HG02970 (cell line): Measurements from ENCODE around the gene TSPAN5.

Source experiments
- ATAC-seq: cut with Tn5 transposase; IDR thresholded peaks from one replicate; pipeline ENCODE4 v1.9.1; 2021; ENCODE audit warnings: mild to moderate bottlenecking, moderate library complexity, moderate number of reproducible peaks; ENCODE audit not compliant: unreplicated experiment, low FRiP score

The TSPAN5 gene

GRCh38 chr4:98603683-98604521 is 54.5 kb downstream of the TSPAN5 start:
- no peak for ATAC-seq

- no peak for ATAC-seq
Measured at GRCh38 chr4:98602270-98602669, 56.1 kb downstream of the TSPAN5 start.

- no peak for ATAC-seq
Measured at GRCh38 chr4:98601708-98602107, 56.7 kb downstream of the TSPAN5 start.

GRCh38 chr4:98599617-98600205 is 58.7 kb downstream of the TSPAN5 start:
- ATAC-seq: no peak

- ATAC-seq: no peak
Measured at GRCh38 chr4:98586962-98587354, 71.5 kb downstream of the TSPAN5 start.

- no peak for ATAC-seq
Measured at GRCh38 chr4:98586291-98586961, 72.0 kb downstream of the TSPAN5 start.

GRCh38 chr4:98585596-98585995 is 72.8 kb downstream of the TSPAN5 start:
- no peak for ATAC-seq

GRCh38 chr4:98584265-98584664 is 74.1 kb downstream of the TSPAN5 start:
- no peak for ATAC-seq

- no peak for ATAC-seq
Measured at GRCh38 chr4:98583265-98583664, 75.1 kb downstream of the TSPAN5 start.

GRCh38 chr4:98581126-98581525 is 77.3 kb downstream of the TSPAN5 start:
- no peak for ATAC-seq

- no peak for ATAC-seq
Measured at GRCh38 chr4:98577956-98578355, 80.5 kb downstream of the TSPAN5 start.

GRCh38 chr4:98574816-98575215 is 83.6 kb downstream of the TSPAN5 start:
- no peak for ATAC-seq

- no peak for ATAC-seq
Measured at GRCh38 chr4:98573791-98574190, 84.6 kb downstream of the TSPAN5 start.

GRCh38 chr4:98572697-98573096 is 85.7 kb downstream of the TSPAN5 start:
- ATAC-seq: no peak

GRCh38 chr4:98571161-98571786 is 87.1 kb downstream of the TSPAN5 start:
- no peak for ATAC-seq

GRCh38 chr4:98570151-98570797 is 88.1 kb downstream of the TSPAN5 start:
- no peak for ATAC-seq

GRCh38 chr4:98568941-98569663 is 89.3 kb downstream of the TSPAN5 start:
- ATAC-seq: no peak

GRCh38 chr4:98567611-98568010 is 90.8 kb downstream of the TSPAN5 start:
- ATAC-seq: no peak

- ATAC-seq: no peak
Measured at GRCh38 chr4:98566361-98567008, 91.9 kb downstream of the TSPAN5 start.
